ENCODE results near the gene ARHGEF10L. TPM values are rescaled to one million over a fixed set of nuclear protein-coding genes. Genes with fewer than 3 reads are reported as not detected.

ARHGEF10L gene
- total RNA-seq, 1 donor from 2014 or later, result 3.1 TPM

DNA sequence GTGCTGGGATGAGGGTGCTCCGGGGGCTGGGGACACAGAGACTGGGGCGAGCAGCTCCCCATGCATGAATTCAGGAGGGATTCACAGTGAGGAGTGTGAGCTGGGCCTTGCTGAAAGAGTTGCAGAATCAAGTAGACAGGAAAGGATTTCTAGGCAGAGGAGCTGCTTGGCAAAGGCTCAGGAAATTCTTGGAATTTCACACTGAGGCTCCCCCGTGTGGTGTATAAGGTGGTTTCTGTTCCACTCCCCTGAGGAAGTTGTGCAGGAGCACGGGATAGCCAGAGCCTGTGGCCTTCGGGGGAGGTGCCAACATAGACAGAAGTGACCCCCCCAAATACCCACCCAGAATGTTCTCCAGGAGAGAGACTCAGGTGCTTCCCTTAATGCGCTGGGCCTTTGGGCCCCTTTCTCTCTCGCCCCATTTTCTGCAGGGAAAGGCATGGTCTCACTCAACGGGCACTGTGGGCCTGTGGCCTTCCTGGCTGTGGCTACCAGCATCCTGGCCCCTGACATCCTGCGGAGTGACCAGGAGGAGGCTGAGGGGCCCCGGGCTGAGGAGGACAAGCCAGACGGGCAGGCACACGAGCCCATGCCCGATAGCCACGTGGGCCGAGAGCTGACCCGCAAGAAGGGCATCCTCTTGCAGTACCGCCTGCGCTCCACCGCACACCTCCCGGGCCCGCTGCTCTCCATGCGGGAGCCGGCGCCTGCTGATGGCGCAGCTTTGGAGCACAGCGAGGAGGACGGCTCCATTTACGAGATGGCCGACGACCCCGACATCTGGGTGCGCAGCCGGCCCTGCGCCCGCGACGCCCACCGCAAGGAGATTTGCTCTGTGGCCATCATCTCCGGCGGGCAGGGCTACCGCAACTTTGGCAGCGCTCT lies 157.2 kb downstream of the ARHGEF10L start:
- no peak overlapping the region for H3K4me3 Mint-ChIP-seq (ENCODE audit: unreplicated experiment)
- H3K27ac Mint-ChIP-seq (ENCODE audit: unreplicated experiment), result no peak overlapping the region
- no peaks in the 10 kb centered on the region for H3K36me3 Mint-ChIP-seq (ENCODE audit: low read depth, unreplicated experiment)
- peaks cover 10% of the 10 kb centered on the region for H3K4me1 Mint-ChIP-seq (ENCODE audit: unreplicated experiment)
- H3K27me3 Mint-ChIP-seq (ENCODE audit: unreplicated experiment), result peaks cover 3% of the 10 kb centered on the region
- no peaks in the 10 kb centered on the region for H3K9me3 Mint-ChIP-seq (ENCODE audit: unreplicated experiment)
- DNase-seq (ENCODE audit: low spot score), result peak; percentile 68
- TF ChIP-seq CTCF (IDR thresholded peaks at IDR 0.05; ENCODE audit: unreplicated experiment), result no peak

DNA sequence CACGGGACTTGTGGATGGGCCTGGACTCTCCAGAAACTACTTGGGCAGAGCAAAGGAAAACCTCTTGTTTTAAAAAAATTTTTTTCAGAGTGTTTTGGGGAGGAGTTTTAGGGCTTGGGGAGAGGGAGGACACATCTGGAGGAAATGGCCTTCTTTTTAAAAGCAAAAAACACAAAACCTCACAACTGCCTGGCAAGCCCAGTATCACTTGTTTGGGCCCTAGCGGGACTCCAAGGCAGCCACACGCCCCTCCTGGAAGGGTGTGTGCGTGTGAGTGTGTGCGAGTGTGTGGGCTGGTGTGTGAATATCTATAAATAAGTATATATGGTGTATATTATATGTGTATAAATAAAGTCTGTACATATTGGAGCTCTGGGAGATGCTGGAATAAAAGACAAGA lies 158.0 kb downstream of the ARHGEF10L start:
- peaks cover 4% of the 10 kb centered on the region for H3K27me3 Mint-ChIP-seq (ENCODE audit: unreplicated experiment)
- H3K9me3 Mint-ChIP-seq (ENCODE audit: unreplicated experiment), result no peaks in the 10 kb centered on the region
- no peak for DNase-seq (ENCODE audit: low spot score)
- peaks cover 10% of the 10 kb centered on the region for H3K4me1 Mint-ChIP-seq (ENCODE audit: unreplicated experiment)
- H3K4me3 Mint-ChIP-seq (ENCODE audit: unreplicated experiment), result no peak overlapping the region
- TF ChIP-seq CTCF (IDR thresholded peaks at IDR 0.05; ENCODE audit: unreplicated experiment), result no peak
- H3K36me3 Mint-ChIP-seq (ENCODE audit: low read depth, unreplicated experiment), result no peaks in the 10 kb centered on the region
- no peak overlapping the region for H3K27ac Mint-ChIP-seq (ENCODE audit: unreplicated experiment)

DNA sequence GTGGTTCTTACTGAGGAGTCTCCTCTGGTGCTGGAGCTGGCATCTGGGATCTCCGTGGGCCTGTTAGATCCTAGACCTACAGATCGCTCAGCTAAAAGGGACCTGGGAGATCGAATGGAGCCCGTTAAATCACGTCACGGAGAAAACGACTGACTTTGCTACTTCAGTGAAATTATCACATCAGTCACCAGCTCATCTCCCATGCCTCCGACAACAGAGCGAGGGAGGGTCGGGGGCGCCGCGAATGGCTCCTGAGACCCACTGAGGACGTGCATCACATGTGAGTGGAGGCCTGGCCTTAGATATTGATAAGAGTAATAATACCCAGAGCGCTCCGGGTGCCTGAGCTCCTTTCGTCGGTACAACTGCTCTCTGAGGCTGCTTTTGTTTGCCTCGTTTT lies 160.1 kb downstream of the ARHGEF10L start:
- H3K36me3 Mint-ChIP-seq (ENCODE audit: low read depth, unreplicated experiment), result no peaks in the 10 kb centered on the region
- H3K9me3 Mint-ChIP-seq (ENCODE audit: unreplicated experiment), result no peaks in the 10 kb centered on the region
- no peak for TF ChIP-seq CTCF (IDR thresholded peaks at IDR 0.05; ENCODE audit: unreplicated experiment)
- no peak for DNase-seq (ENCODE audit: low spot score)
- H3K27me3 Mint-ChIP-seq (ENCODE audit: unreplicated experiment), result peaks cover 4% of the 10 kb centered on the region
- no peak overlapping the region for H3K27ac Mint-ChIP-seq (ENCODE audit: unreplicated experiment)
- peaks cover 5% of the 10 kb centered on the region for H3K4me1 Mint-ChIP-seq (ENCODE audit: unreplicated experiment)
- no peak overlapping the region for H3K4me3 Mint-ChIP-seq (ENCODE audit: unreplicated experiment)

- H3K4me3 Mint-ChIP-seq (ENCODE audit: unreplicated experiment), result no peak overlapping the region
- H3K36me3 Mint-ChIP-seq (ENCODE audit: low read depth, unreplicated experiment), result no peaks in the 10 kb centered on the region
- no peaks in the 10 kb centered on the region for H3K9me3 Mint-ChIP-seq (ENCODE audit: unreplicated experiment)
- peaks cover 4% of the 10 kb centered on the region for H3K4me1 Mint-ChIP-seq (ENCODE audit: unreplicated experiment)
- H3K27ac Mint-ChIP-seq (ENCODE audit: unreplicated experiment), result no peak overlapping the region
- no peak for TF ChIP-seq CTCF (IDR thresholded peaks at IDR 0.05; ENCODE audit: unreplicated experiment)
- no peak for DNase-seq (ENCODE audit: low spot score)
- H3K27me3 Mint-ChIP-seq (ENCODE audit: unreplicated experiment), result peaks cover 5% of the 10 kb centered on the region
Observed at GRCh38 chr1:17700945-17701810, 161.7 kb downstream of the ARHGEF10L start.
